ENCODE measurements around the gene KDR. TPM values are rescaled to one million over a fixed set of nuclear protein-coding genes. Genes with fewer than 3 reads are reported as not detected.
A peak's percentile ranks its signal among the peaks of the same experiment; 100 is the strongest.

The KDR gene
- total RNA-seq, 8 experiments from 2014 or later = 0.09 to 28.5 (median 1.0) TPM

DNA sequence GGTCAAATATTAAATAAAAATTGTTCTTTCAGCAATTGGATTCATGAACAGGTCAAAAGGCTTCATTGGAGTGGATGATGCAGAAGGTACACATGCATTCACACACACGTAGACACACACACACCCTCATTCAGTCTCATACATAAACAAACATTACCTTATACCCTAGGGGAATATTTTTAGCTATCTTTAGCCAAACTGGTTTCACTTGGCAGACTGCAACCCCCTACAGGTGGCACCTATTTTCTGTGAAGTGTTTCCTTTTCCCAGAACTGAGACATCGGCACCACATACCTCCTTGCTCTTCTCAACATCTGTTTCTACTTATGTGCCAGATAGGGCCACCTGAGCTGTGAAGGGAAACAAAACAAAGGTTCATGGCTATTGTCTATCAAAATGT, 18.5 kb upstream of the KDR start:
- H3K4me1 ChIP-seq (replicated peaks in 1 of 2) = no peaks in the 10 kb centered on the region
- H3K27ac ChIP-seq = no peak overlapping the region
- no peak for ATAC-seq (replicated peaks in 6 of 8)
- 17 to 100% (median 60%) methylated on average over 1 to 2 of the region's 2 CpGs; no CpG with 5 or more reads in 1 of the 10 experiments for WGBS, 10 experiments
- no peak overlapping the region for H3K4me3 ChIP-seq
- in situ Hi-C loops (cut with MboI; ENCODE audit: low pct_unique_long_range_greater_than_20kb in 2 of 9, low sequenced_read_pairs in 9 of 9, unreplicated experiment in 9 of 9) = no loop called here

DNA sequence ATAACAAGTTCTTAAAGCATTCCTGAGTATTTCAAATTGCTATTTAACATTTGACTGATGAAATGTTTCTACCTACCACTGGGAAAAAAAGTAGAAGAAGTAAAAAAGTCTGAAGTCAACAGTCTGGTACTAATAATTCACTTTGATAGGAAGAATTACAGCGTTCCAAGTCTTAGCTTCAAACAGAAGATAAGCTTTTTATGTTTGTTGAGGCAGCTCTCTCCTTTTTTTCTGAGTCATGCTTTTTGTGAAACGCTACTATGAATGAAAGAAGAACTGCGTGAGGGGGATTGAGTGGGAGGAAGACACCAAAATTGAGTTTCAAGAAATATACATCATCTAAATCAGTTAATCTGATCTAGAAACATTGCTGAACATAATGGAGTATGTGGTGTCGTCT, 13.0 kb upstream of the KDR start:
- in situ Hi-C loops (cut with MboI; ENCODE audit: low pct_unique_long_range_greater_than_20kb in 2 of 9, low sequenced_read_pairs in 9 of 9, unreplicated experiment in 9 of 9) = no loop called here
- H3K4me1 ChIP-seq (replicated peaks in 1 of 2) = no peaks in the 10 kb centered on the region
- no peak overlapping the region for H3K4me3 ChIP-seq
- WGBS, 10 experiments = 33 to 85% (median 80%) methylated on average over 1 to 4 of the region's 4 CpGs; no CpG with 5 or more reads in 1 of the 10 experiments
- H3K27ac ChIP-seq = no peak overlapping the region
- no peak for ATAC-seq (replicated peaks in 6 of 8)

DNA sequence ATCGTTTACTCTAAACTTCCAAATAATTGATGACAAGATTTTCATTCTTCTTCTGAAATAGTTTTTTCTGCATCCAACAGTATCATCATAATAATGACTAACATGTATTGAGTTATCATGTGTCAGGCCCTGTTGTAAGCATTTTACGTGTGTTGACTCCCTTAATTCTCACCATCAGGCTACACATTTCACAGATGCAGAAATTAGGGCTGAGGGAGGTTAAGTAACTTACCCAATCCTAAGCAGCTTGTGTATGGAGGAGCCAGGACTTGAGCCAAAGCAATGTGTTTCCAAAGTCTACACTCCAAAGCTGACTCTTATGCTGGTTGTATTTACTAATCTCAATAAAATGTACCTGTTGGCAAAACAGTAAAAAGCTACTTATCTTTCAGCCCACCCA, 11.2 kb upstream of the KDR start:
- in situ Hi-C loops (cut with MboI; ENCODE audit: low pct_unique_long_range_greater_than_20kb in 2 of 9, low sequenced_read_pairs in 9 of 9, unreplicated experiment in 9 of 9) = no loop called here
- 57 to 100% (median 83%) methylated on average over 1 to 2 of the region's 2 CpGs; no CpG with 5 or more reads in 1 of the 10 experiments for WGBS, 10 experiments

DNA sequence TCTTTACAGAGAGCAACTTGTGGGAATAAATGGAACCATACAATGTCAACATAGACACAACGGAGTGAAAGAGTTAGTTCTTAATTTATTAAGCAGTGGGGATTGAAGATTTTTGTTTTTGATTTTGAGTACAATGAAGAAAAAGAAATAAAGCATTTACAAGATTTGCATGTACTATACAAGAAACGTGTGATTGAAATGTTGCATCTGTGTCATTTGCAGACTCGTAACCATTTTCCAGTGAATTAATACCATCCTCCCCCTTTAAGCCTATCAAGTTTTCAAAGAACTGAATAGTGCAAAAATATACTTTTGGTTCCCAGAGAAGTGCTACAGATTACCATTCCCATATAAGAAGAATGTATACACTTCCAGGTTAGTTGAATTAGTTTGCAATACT, 8.6 kb upstream of the KDR start:
- H3K27ac ChIP-seq = no peak overlapping the region
- no peaks in the 10 kb centered on the region for H3K4me1 ChIP-seq (replicated peaks in 1 of 2)
- in situ Hi-C loops (cut with MboI; ENCODE audit: low pct_unique_long_range_greater_than_20kb in 2 of 9, low sequenced_read_pairs in 9 of 9, unreplicated experiment in 9 of 9) = no loop called here
- WGBS, 10 experiments = 50 to 95% (median 80%) methylated on average over 1 to 3 of the region's 3 CpGs
- no peak overlapping the region for H3K4me3 ChIP-seq
- ATAC-seq (replicated peaks in 6 of 8) = no peak

More for the DNA sequence above, 11.2 kb upstream of the KDR start:
- no peaks in the 10 kb centered on the region for H3K4me1 ChIP-seq (replicated peaks in 1 of 2)
- no peak for ATAC-seq (replicated peaks in 6 of 8)
- H3K4me3 ChIP-seq = no peak overlapping the region
- H3K27ac ChIP-seq = no peak overlapping the region

DNA sequence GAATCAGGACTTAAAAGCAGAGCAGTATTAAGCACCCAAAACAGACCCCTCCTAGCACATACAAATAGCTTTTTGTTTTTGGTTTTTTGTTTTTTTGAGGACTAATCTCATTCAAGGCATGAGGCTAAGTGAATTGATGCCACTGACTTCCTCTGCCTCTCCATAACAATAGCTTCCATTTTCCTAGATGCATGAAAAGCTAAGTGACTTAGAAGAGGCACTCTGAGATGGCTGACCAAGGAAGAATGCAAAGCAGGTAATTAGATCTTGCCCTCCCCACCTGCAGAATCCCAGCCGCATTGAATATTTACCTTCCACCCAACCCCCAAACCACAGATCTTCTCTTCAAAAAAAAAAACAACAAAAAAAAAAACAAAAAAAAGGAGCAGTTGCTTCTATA, 7.4 kb upstream of the KDR start:
- no peaks in the 10 kb centered on the region for H3K4me1 ChIP-seq (replicated peaks in 1 of 2)
- no peak overlapping the region for H3K27ac ChIP-seq
- in situ Hi-C loops (cut with MboI; ENCODE audit: low pct_unique_long_range_greater_than_20kb in 2 of 9, low sequenced_read_pairs in 9 of 9, unreplicated experiment in 9 of 9) = no loop called here
- ATAC-seq (replicated peaks in 6 of 8) = no peak
- 44 to 100% (median 72%) methylated on average over 1 of the region's 1 CpG; no CpG with 5 or more reads in 6 of the 10 experiments for WGBS, 10 experiments
- no peak overlapping the region for H3K4me3 ChIP-seq

DNA sequence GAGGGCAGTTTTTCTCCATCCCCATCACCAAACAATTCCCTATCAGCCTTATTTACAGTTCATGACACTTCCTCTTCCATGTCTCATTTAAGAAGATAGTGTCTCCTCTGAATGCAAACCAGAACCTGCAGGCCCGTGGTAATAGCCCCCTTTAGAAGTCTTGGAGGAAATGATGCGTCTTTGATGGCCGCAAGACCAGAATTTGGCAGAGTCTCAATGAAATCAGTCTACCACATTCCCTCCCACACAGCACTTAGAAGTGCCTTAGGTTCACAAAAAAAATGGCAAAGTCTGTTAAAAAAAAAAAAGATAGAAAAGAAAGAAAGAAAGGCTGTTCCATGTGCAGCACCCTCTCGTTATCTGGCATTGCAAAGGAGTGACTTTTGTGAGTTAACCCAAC, 2.1 kb upstream of the KDR start:
- Histone ChIP-seq H3K4me1 (replicated peaks in 1 of 2) (peaks cover 0 to 4% of the 10 kb centered on the region in 2 donors), H3K27ac (no peak overlapping the region), H3K4me3 (no peak overlapping the region)
- no peak for ATAC-seq (replicated peaks in 6 of 8)
- in situ Hi-C loops (cut with MboI; ENCODE audit: low pct_unique_long_range_greater_than_20kb in 2 of 9, low sequenced_read_pairs in 9 of 9, unreplicated experiment in 9 of 9) = no loop called here
- WGBS, 10 experiments = 26 to 95% (median 77%) methylated on average over 1 to 4 of the region's 4 CpGs; no CpG with 5 or more reads in 1 of the 10 experiments

DNA sequence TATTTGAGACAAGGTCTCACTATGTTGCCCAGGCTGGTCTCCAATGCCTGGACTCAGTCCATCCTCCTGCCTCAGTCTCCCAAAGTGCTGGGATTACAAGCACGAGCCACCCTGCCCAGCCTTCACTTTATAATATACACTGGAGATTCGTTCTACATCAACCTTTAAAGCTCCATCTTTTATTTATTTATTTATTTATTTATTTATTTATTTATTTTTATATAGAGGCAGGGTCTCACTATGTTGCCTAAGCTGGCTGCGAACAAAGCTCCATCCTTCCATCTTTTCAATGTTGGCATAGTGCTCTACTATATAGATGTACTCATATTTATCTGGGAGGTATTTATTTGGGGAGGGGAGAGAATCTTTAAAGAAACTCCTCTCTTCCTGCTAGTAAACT, 1.7 kb upstream of the KDR start:
- 56 to 95% (median 86%) methylated on average over 1 to 3 of the region's 3 CpGs; no CpG with 5 or more reads in 1 of the 10 experiments for WGBS, 10 experiments
- H3K27ac ChIP-seq = no peak overlapping the region
- H3K4me3 ChIP-seq = no peak overlapping the region
- H3K4me1 ChIP-seq (replicated peaks in 1 of 2) = peaks cover 0 to 4% of the 10 kb centered on the region in 2 donors
- in situ Hi-C loops (cut with MboI; ENCODE audit: low pct_unique_long_range_greater_than_20kb in 2 of 9, low sequenced_read_pairs in 9 of 9, unreplicated experiment in 9 of 9) = no loop called here
- ATAC-seq (replicated peaks in 6 of 8) = no peak

DNA sequence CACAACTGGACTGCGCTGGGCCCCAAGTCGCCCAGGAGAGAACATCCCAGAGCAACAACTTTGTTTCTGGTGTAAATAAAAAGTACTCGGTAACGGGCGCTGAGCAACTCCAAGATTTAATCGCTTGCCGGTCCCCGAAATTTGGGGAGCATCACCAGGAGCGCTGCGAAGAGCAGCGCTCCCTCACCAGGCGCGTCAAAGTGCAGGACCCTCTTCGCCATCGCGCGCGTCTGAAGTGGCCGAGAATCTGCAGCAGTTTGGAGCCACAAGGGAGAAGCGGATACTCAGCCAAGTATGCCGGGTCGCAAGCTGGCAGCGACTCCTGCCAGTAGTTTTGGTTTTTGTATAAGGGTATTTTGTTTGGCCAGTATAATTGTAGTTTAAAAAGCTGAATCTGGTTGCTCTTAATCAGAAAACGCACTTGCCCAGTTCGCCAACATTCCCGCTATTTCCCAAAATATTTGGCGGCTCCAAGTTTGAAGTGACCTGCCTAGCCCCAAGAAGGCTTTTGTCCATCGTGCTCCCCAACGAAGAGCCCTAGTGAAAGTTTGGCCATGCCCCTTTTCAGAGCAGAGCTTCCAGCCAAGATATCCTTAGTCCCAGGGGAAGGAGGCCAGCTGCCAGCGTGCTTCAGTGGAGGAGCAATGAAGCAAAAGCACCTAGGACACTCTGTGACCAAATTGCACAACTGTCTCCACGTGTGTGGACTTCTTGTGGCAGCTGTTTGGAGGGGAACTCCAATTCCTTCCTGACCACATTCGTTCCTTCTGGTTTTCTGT, 557 bp upstream of the KDR start:
- in situ Hi-C loops (cut with MboI; ENCODE audit: low pct_unique_long_range_greater_than_20kb in 2 of 9, low sequenced_read_pairs in 9 of 9, unreplicated experiment in 9 of 9) = no loop called here
- ATAC-seq (replicated peaks in 6 of 8) = peak; percentile 6 to 52 (median 36)
- H3K4me3 ChIP-seq = peak overlapping the region; percentile 28 to 40 (median 33)
- H3K4me1 ChIP-seq (replicated peaks in 1 of 2) = peaks cover 0 to 4% of the 10 kb centered on the region in 2 donors
- 0 to 40% (median 10%) methylated on average over 1 to 18 of the region's 32 CpGs; no CpG with 5 or more reads in 1 of the 10 experiments for WGBS, 10 experiments
- no peak overlapping the region for H3K27ac ChIP-seq

DNA sequence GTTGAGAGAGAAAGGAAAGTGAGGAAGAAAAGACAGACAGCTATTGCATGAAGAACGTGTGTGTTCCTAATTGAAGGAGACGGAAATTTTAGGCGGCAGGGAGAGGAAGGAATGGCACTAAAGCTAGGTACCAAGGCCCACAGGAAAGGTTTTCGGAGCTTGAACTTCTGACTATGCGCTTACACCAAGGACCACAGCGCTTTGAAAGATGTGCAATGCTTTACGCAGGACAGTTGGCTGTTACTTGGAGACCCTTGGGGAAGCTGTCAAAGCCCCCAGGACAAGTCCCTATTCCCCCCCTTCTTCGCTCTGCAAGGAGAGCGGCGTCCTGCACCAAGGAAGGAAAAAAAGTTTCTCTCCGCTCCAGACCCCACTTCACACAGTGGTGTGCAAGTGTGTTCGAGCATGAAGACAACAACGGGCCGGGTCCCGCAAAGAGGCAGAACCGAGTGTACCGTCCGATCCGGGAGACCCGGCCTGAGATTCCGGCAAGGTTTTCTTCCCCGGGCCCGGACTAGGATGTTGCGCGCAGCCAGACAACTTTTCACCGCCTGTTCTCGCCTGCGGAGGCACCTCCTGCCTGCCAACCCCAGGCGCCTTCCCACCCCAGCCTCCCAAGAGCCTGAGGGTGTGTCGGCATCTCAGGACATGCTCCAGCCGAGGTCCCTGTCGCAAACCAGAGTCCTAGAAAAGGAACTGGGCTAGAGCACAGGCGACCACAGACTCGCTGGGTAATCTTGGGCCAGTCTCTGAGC, 896 bp downstream of the KDR start:
- in situ Hi-C loops (cut with MboI; ENCODE audit: low pct_unique_long_range_greater_than_20kb in 2 of 9, low sequenced_read_pairs in 9 of 9, unreplicated experiment in 9 of 9) = no loop called here
- WGBS, 10 experiments = 13 to 57% (median 26%) methylated on average over 2 to 24 of the region's 34 CpGs; no CpG with 5 or more reads in 1 of the 10 experiments
- Histone ChIP-seq H3K27ac (no peak overlapping the region), H3K4me1 (replicated peaks in 1 of 2) (peaks cover 0 to 4% of the 10 kb centered on the region in 2 donors), H3K4me3 (peak overlapping the region in 2 of 5 donors; percentile 28 to 31)
- peak in 7 of 8 experiments; percentile 16 to 53 (median 24) for ATAC-seq (replicated peaks in 6 of 8)

DNA sequence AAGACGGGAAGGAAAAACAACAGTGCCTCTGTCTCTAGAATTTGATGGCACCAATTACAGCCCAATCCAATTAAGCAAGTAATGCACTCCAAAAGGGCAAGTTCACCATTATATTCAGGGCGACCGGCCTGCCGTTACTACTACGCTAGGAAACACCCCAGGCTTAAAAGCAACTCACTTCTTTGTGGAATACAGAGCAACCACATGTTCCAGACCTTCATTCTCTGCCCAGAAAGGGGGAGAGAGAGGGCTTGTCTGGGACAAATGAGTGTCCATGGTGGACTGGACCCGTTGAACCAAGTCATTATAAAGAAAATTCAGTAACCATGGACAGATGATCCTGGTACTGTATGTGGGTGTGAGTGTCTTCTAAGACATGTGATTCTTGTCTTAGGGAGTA, 1.6 kb downstream of the KDR start:
- H3K4me3 ChIP-seq = no peak overlapping the region

DNA sequence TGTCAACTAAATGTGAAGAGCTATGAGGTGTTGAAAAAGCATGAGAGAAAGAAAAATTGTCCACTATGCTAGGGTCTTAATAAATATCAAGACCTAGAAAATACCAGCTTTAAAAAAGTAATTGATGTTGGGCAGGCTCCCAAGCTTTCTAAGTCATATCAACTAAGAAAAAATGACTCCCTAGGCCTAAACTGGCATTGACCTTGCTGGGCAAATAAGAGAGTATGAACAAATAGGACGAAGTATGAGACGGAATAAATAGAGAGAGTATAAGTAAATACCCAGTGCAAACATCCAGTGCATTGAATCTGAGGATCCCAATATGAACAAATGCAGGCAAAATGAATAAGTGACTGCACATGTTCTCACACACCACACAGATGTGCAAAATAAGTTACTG, 3.2 kb downstream of the KDR start:
- no peak overlapping the region for H3K4me3 ChIP-seq
- in situ Hi-C loops (cut with MboI; ENCODE audit: low pct_unique_long_range_greater_than_20kb in 2 of 9, low sequenced_read_pairs in 9 of 9, unreplicated experiment in 9 of 9) = no loop called here
- peak in 2 of 8 experiments; percentile 1 to 46 for ATAC-seq (replicated peaks in 6 of 8)
- WGBS, 10 experiments = 6 to 100% (median 94%) methylated on average over 1 to 2 of the region's 2 CpGs; no CpG with 5 or more reads in 1 of the 10 experiments
- H3K27ac ChIP-seq = no peak overlapping the region
- peaks cover 0 to 4% of the 10 kb centered on the region in 2 donors for H3K4me1 ChIP-seq (replicated peaks in 1 of 2)

More for the DNA sequence above, 1.6 kb downstream of the KDR start:
- Histone ChIP-seq H3K27ac (no peak overlapping the region), H3K4me1 (replicated peaks in 1 of 2) (peaks cover 0 to 4% of the 10 kb centered on the region in 2 donors)
- no peak for ATAC-seq (replicated peaks in 6 of 8)
- 37 to 93% (median 79%) methylated on average over 1 to 6 of the region's 6 CpGs; no CpG with 5 or more reads in 4 of the 10 experiments for WGBS, 10 experiments
- in situ Hi-C loops (cut with MboI; ENCODE audit: low pct_unique_long_range_greater_than_20kb in 2 of 9, low sequenced_read_pairs in 9 of 9, unreplicated experiment in 9 of 9) = no loop called here

DNA sequence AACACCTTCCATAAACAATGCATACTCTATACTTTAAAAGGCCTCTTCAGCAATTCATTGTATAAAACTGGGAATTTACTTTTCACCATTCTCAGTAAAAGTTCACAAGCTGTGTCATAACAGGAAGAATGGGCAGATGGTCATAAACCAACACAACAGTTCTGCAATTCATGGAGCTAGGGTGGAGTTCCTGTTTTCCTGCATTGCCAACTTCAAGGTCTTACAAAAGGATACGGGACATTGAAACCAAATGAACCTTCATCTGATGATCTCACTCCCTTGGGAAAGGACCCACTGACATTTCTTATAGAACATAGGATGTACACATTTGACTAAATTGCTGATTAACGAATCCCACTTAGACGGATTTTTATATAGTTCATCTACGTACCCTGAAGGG, 4.1 kb downstream of the KDR start:
- WGBS, 10 experiments = 0 to 100% (median 90%) methylated on average over 1 to 4 of the region's 4 CpGs; no CpG with 5 or more reads in 1 of the 10 experiments
- in situ Hi-C loops (cut with MboI; ENCODE audit: low pct_unique_long_range_greater_than_20kb in 2 of 9, low sequenced_read_pairs in 9 of 9, unreplicated experiment in 9 of 9) = no loop called here
- peak in 3 of 8 experiments; percentile 45 to 71 (median 59) for ATAC-seq (replicated peaks in 6 of 8)
- Histone ChIP-seq H3K4me3 (no peak overlapping the region), H3K4me1 (replicated peaks in 1 of 2) (peaks cover 0 to 4% of the 10 kb centered on the region in 2 donors), H3K27ac (no peak overlapping the region)

DNA sequence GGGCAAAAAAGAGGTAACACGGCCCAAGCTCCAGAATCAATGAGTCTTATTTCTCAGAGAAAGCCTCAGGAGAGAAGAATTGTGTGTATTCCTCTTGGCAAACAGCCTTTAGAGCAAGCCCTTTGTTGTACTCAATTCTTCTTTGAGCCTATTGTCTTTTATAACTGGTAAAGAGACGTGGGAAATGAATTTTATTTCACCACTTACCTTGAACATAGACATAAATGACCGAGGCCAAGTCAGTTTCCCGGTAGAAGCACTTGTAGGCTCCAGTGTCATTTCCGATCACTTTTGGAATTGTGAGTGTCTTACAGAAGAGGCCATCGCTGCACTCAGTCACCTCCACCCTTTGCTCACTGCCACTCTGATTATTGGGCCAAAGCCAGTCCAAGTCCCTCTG, 7.0 kb downstream of the KDR start:
- in situ Hi-C loops (cut with MboI; ENCODE audit: low pct_unique_long_range_greater_than_20kb in 2 of 9, low sequenced_read_pairs in 9 of 9, unreplicated experiment in 9 of 9) = no loop called here
- no peak overlapping the region for H3K27ac ChIP-seq
- ATAC-seq (replicated peaks in 6 of 8) = no peak
- no peaks in the 10 kb centered on the region for H3K4me1 ChIP-seq (replicated peaks in 1 of 2)
- WGBS, 10 experiments = 73 to 90% (median 87%) methylated on average over 2 to 6 of the region's 6 CpGs; no CpG with 5 or more reads in 3 of the 10 experiments
- H3K4me3 ChIP-seq = no peak overlapping the region

Data from motor neuron (in vitro differentiated cells).